ENCODE results near the gene VAPB. TPM values are rescaled to one million over a fixed set of nuclear protein-coding genes. Genes with fewer than 3 reads are reported as not detected.

The VAPB gene
- total RNA-seq, 1 experiment from 2014 or later = 65.1 TPM

GRCh38 chr20:58466729-58467571 is 77.9 kb downstream of the VAPB start:
- H3K4me1 ChIP-seq (ENCODE audit: insufficient read depth, low read length) = no peaks in the 10 kb centered on the region
- H3K18ac ChIP-seq (ENCODE audit: insufficient read length, low read depth, low read length) = no peak overlapping the region
- no peak overlapping the region for H2BK5ac ChIP-seq (ENCODE audit: insufficient read length, low read length)
- no peak overlapping the region for H3K9ac ChIP-seq (ENCODE audit: extremely low read depth, insufficient read length, low read length)
- no peak overlapping the region; the same call in 1 of the 2 replicates for H3K14ac ChIP-seq (ENCODE audit: insufficient read depth, low read length)
- Mint-ChIP-seq H3K36me3 (ENCODE audit: insufficient read depth in 1 of 3, low read depth in 3 of 3) (peaks cover 0 to 5% (median 4%) of the 10 kb centered on the region in 3 experiments; a peak in 2 of 7 replicates), H3K27ac (no peak overlapping the region), H3K27me3 (ENCODE audit: low read depth) (no peaks in the 10 kb centered on the region), H3K4me3 (no peak overlapping the region), H3K9me3 (peaks cover 2 to 6% of the 10 kb centered on the region in 2 experiments; a peak in 3 of 5 replicates), H3K4me1 (peaks cover 0 to 9% of the 10 kb centered on the region in 2 experiments; a peak in 3 of 4 replicates)
- H3K4ac ChIP-seq (ENCODE audit: low read depth, low read length) = no peak overlapping the region
- no CpG with 5 or more reads among the region's 68 CpGs for WGBS (ENCODE audit: extremely low coverage, insufficient read length, low lambda C conversion rate)
- H3K27me3 ChIP-seq (ENCODE audit: insufficient read depth, low read length) = no peaks in the 10 kb centered on the region
- H3K27ac ChIP-seq (ENCODE audit: insufficient read length, low read depth, low read length) = no peak overlapping the region
- no peak overlapping the region for H3T11ph ChIP-seq (ENCODE audit: low read length)
- no peak overlapping the region for H2AFZ ChIP-seq (ENCODE audit: low read length)
- no peaks in the 10 kb centered on the region for H3K23me2 ChIP-seq (ENCODE audit: insufficient read length, low read depth, low read length, poor library complexity, severe bottlenecking)
- no peak overlapping the region for H2BK12ac ChIP-seq (ENCODE audit: insufficient read length, low read depth, low read length)
- no peaks in the 10 kb centered on the region for H3K9me3 ChIP-seq (ENCODE audit: control insufficient read depth, low read depth, low read length)
- no peak overlapping the region for H3K4me2 ChIP-seq (ENCODE audit: insufficient read depth, insufficient read length, low read length)
- no peak overlapping the region for H2BK120ac ChIP-seq (ENCODE audit: low read depth, low read length, poor library complexity, severe bottlenecking)
- no peaks in the 10 kb centered on the region for H3K79me1 ChIP-seq (ENCODE audit: insufficient read depth, low read depth, low read length, poor library complexity, severe bottlenecking)
- no peaks in the 10 kb centered on the region for H3K79me2 ChIP-seq (ENCODE audit: insufficient read depth, low read length)
- peak; percentile 60 for DNase-seq
- H4K20me1 ChIP-seq (ENCODE audit: control insufficient read depth, insufficient read depth, insufficient read length) = no peaks in the 10 kb centered on the region
- H2BK20ac ChIP-seq (ENCODE audit: low read depth, low read length, poor library complexity, severe bottlenecking) = no peak overlapping the region
- H3K56ac ChIP-seq (ENCODE audit: insufficient read length, low read depth, low read length) = no peak overlapping the region
- H2BK15ac ChIP-seq (ENCODE audit: low read depth, low read length) = no peak overlapping the region
- no peak overlapping the region for H3K23ac ChIP-seq (ENCODE audit: insufficient read length, low read depth, low read length)
- no peak overlapping the region for H4K8ac ChIP-seq (replicated peaks; ENCODE audit: insufficient read length, low read depth, low read length)
- H2AK5ac ChIP-seq (ENCODE audit: insufficient read length, low read length) = no peak overlapping the region
- no peak overlapping the region for H4K5ac ChIP-seq (ENCODE audit: insufficient read length, low read depth, low read length)
- no peak overlapping the region for H4K91ac ChIP-seq (ENCODE audit: insufficient read length, low read depth, low read length)
- TF ChIP-seq CTCF (conservative IDR thresholded peaks at IDR 0.05) = no peak
